Upper lobe of left lung (tissue), 4 donors: ENCODE data around the gene ZNF185.

Experiments used
- POLR2A ChIP-seq, 4 donors: fragments of 450-650 bp; IDR thresholded peaks; one replicate each; pipeline ENCODE4 v1.5.1; 2016 to 2017; ENCODE audit warnings: antibody characterized with exemption in 4 of 4, mild to moderate bottlenecking in 2 of 4
- TF ChIP-seq, protein P1 (sequence below), 6 experiments: fragments of 450-650 bp in 4 of 6; fragments of 200-600 bp in 2 of 6; sonication (generic) in 2 of 6; IDR thresholded peaks; one replicate each; pipeline ENCODE4 v1.5.1; 2016 to 2019; ENCODE audit warnings: antibody characterized with exemption in 6 of 6

DNA sequence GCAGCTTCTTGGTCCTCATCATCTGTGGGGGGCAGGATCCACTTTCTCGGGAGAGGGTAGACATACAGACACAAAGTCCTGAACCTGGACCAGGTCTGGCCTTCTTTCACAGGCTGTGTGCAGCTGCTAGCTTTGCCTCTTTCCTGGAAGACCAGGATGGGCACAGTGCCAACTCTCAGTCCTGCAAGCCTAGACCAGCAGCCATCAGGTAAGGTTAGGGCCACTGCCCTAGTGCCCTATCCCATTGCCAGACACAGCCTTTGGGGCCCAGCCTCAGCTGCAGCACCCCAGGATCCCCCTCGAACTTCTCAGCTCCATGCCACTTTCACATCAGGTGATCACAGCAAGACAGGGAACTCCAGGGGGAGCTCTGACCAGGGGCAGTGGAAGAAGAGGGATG, 38.4 kb downstream of the ZNF185 start:
- TF ChIP-seq, protein P1, sequence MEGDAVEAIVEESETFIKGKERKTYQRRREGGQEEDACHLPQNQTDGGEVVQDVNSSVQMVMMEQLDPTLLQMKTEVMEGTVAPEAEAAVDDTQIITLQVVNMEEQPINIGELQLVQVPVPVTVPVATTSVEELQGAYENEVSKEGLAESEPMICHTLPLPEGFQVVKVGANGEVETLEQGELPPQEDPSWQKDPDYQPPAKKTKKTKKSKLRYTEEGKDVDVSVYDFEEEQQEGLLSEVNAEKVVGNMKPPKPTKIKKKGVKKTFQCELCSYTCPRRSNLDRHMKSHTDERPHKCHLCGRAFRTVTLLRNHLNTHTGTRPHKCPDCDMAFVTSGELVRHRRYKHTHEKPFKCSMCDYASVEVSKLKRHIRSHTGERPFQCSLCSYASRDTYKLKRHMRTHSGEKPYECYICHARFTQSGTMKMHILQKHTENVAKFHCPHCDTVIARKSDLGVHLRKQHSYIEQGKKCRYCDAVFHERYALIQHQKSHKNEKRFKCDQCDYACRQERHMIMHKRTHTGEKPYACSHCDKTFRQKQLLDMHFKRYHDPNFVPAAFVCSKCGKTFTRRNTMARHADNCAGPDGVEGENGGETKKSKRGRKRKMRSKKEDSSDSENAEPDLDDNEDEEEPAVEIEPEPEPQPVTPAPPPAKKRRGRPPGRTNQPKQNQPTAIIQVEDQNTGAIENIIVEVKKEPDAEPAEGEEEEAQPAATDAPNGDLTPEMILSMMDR (IDR thresholded peaks at IDR 0.05): no peak
- no peak for TF ChIP-seq POLR2A (IDR thresholded peaks at IDR 0.05)
